HFF-Myc (cell line): ENCODE results near the gene SEC24C.
A peak's percentile ranks its signal among the peaks of the same experiment; 100 is the strongest.

Experiments
- DNase-seq: peaks from one replicate; pipeline ENCODE4 v3.0.0-alpha.2; 2011; ENCODE audit warnings: low read depth; ENCODE audit errors: extremely low read depth
- H3K4me3 ChIP-seq: replicated peaks from 2 replicates; pipeline ENCODE4 v1.5.1; 2011; ENCODE audit warnings: low read depth, mild to moderate bottlenecking, control low read depth, low read length
- CTCF ChIP-seq: IDR thresholded peaks from 2 replicates; pipeline ENCODE4 v1.5.1; 2012; ENCODE audit warnings: mild to moderate bottlenecking, low read depth, low read length, control low read depth; ENCODE audit errors: missing control alignments

SEC24C gene

GRCh38 chr10:73814896-73815718 is 70.9 kb downstream of the SEC24C start:
- no peak overlapping the region for H3K4me3 ChIP-seq
- DNase-seq: no peak
- TF ChIP-seq CTCF: peak; percentile 23

GRCh38 chr10:73815719-73816030 is 71.5 kb downstream of the SEC24C start:
- DNase-seq: no peak
- TF ChIP-seq CTCF: no peak
- H3K4me3 ChIP-seq: no peak overlapping the region

GRCh38 chr10:73816917-73817729 is 73.0 kb downstream of the SEC24C start:
- no peak for TF ChIP-seq CTCF
- no peak for DNase-seq
- no peak overlapping the region for H3K4me3 ChIP-seq

- DNase-seq: no peak
These were observed 73.7 kb downstream of the SEC24C start for GRCh38 chr10:73817826-73818225.

GRCh38 chr10:73818402-73818801 is 74.2 kb downstream of the SEC24C start:
- H3K4me3 ChIP-seq: no peak overlapping the region
- no peak for TF ChIP-seq CTCF

More at GRCh38 chr10:73817826-73818225, 73.7 kb downstream of the SEC24C start:
- no peak overlapping the region for H3K4me3 ChIP-seq
- TF ChIP-seq CTCF: no peak

GRCh38 chr10:73819081-73819480 is 74.9 kb downstream of the SEC24C start:
- DNase-seq: no peak

More at GRCh38 chr10:73818402-73818801, 74.2 kb downstream of the SEC24C start:
- no peak for DNase-seq

More at GRCh38 chr10:73819081-73819480, 74.9 kb downstream of the SEC24C start:
- TF ChIP-seq CTCF: no peak
- H3K4me3 ChIP-seq: no peak overlapping the region
